Measurements from ENCODE around the gene AQP7. TPM values are rescaled to one million over a fixed set of nuclear protein-coding genes. Genes with fewer than 3 reads are reported as not detected.
"Not testable (repeated sequence)": the region's sequence is repeated elsewhere in the genome, so short reads cannot be mapped to it uniquely, and the experiment has no call there.

The AQP7 gene
- total RNA-seq, 1 experiment from 2014 or later, result 0.32 TPM

GRCh38 chr9:33438926-33439680 is 36.7 kb upstream of the AQP7 start:
- no peak overlapping the region for H3K27ac ChIP-seq

GRCh38 chr9:33437898-33438297 is 35.5 kb upstream of the AQP7 start:
- DNase-seq, result no peak
- H3K27me3 ChIP-seq, result no peaks in the 10 kb centered on the region

More at GRCh38 chr9:33438926-33439680, 36.7 kb upstream of the AQP7 start:
- Histone ChIP-seq H3K9me3 (replicated peaks) (no peaks in the 10 kb centered on the region), H3K36me3 (no peaks in the 10 kb centered on the region), H3K4me1 (peaks cover 11% of the 10 kb centered on the region), H3K27me3 (no peaks in the 10 kb centered on the region), H3K4me3 (no peak overlapping the region)
- no peak for DNase-seq

GRCh38 chr9:33437205-33437604 is 34.8 kb upstream of the AQP7 start:
- no peak overlapping the region for H3K4me3 ChIP-seq

More at GRCh38 chr9:33437898-33438297, 35.5 kb upstream of the AQP7 start:
- no peaks in the 10 kb centered on the region for H3K9me3 ChIP-seq (replicated peaks)
- H3K36me3 ChIP-seq, result no peaks in the 10 kb centered on the region
- peaks cover 11% of the 10 kb centered on the region for H3K4me1 ChIP-seq
- H3K27ac ChIP-seq, result no peak overlapping the region
- no peak overlapping the region for H3K4me3 ChIP-seq

GRCh38 chr9:33436445-33436844 is 34.1 kb upstream of the AQP7 start:
- Histone ChIP-seq H3K36me3 (no peaks in the 10 kb centered on the region), H3K9me3 (replicated peaks) (no peaks in the 10 kb centered on the region), H3K27me3 (no peaks in the 10 kb centered on the region), H3K27ac (no peak overlapping the region), H3K4me3 (no peak overlapping the region), H3K4me1 (peaks cover 11% of the 10 kb centered on the region)
- peak in 1 of 2 experiments; percentile 30 for DNase-seq

More at GRCh38 chr9:33437205-33437604, 34.8 kb upstream of the AQP7 start:
- no peak for DNase-seq
- Histone ChIP-seq H3K36me3 (no peaks in the 10 kb centered on the region), H3K27ac (no peak overlapping the region), H3K27me3 (no peaks in the 10 kb centered on the region), H3K9me3 (replicated peaks) (no peaks in the 10 kb centered on the region), H3K4me1 (peaks cover 11% of the 10 kb centered on the region)

GRCh38 chr9:33435821-33436277 is 33.5 kb upstream of the AQP7 start:
- peak; percentile 30 to 55 for DNase-seq
- Histone ChIP-seq H3K27ac (no peak overlapping the region), H3K36me3 (no peaks in the 10 kb centered on the region)

GRCh38 chr9:33434317-33435105 is 32.1 kb upstream of the AQP7 start:
- H3K9me3 ChIP-seq (replicated peaks), result no peaks in the 10 kb centered on the region
- H3K27ac ChIP-seq, result no peak overlapping the region
- H3K27me3 ChIP-seq, result no peaks in the 10 kb centered on the region
- DNase-seq, result no peak
- no peaks in the 10 kb centered on the region for H3K36me3 ChIP-seq
- H3K4me3 ChIP-seq, result no peak overlapping the region
- peaks cover 11% of the 10 kb centered on the region for H3K4me1 ChIP-seq

More at GRCh38 chr9:33435821-33436277, 33.5 kb upstream of the AQP7 start:
- no peaks in the 10 kb centered on the region for H3K9me3 ChIP-seq (replicated peaks)
- no peaks in the 10 kb centered on the region for H3K27me3 ChIP-seq
- H3K4me3 ChIP-seq, result no peak overlapping the region
- peaks cover 11% of the 10 kb centered on the region for H3K4me1 ChIP-seq

- H3K4me1 ChIP-seq, result peaks cover 11% of the 10 kb centered on the region
- H3K27ac ChIP-seq, result no peak overlapping the region
- H3K4me3 ChIP-seq, result no peak overlapping the region
- H3K9me3 ChIP-seq (replicated peaks), result no peaks in the 10 kb centered on the region
- no peak for DNase-seq
- H3K36me3 ChIP-seq, result no peaks in the 10 kb centered on the region
- no peaks in the 10 kb centered on the region for H3K27me3 ChIP-seq
Measured at GRCh38 chr9:33433871-33434270, 31.5 kb upstream of the AQP7 start.

GRCh38 chr9:33431420-33431819 is 29.1 kb upstream of the AQP7 start:
- Histone ChIP-seq H3K36me3 (no peaks in the 10 kb centered on the region), H3K27ac (no peak overlapping the region), H3K4me1 (peaks cover 10% of the 10 kb centered on the region), H3K27me3 (no peaks in the 10 kb centered on the region), H3K4me3 (no peak overlapping the region), H3K9me3 (replicated peaks) (no peaks in the 10 kb centered on the region)
- no peak for DNase-seq

- Histone ChIP-seq H3K9me3 (replicated peaks) (no peaks in the 10 kb centered on the region), H3K27ac (no peak overlapping the region), H3K4me3 (no peak overlapping the region), H3K4me1 (peaks cover 7% of the 10 kb centered on the region; the same call in 1 of the 2 replicates), H3K36me3 (no peaks in the 10 kb centered on the region), H3K27me3 (no peaks in the 10 kb centered on the region)
- no peak for DNase-seq
Measured at GRCh38 chr9:33430942-33431341, 28.6 kb upstream of the AQP7 start.

GRCh38 chr9:33429256-33429985 is 27.1 kb upstream of the AQP7 start:
- no peak overlapping the region for H3K4me3 ChIP-seq
- H3K27me3 ChIP-seq, result no peaks in the 10 kb centered on the region
- no peaks in the 10 kb centered on the region; the same call in 1 of the 2 replicates for H3K4me1 ChIP-seq
- no peaks in the 10 kb centered on the region for H3K36me3 ChIP-seq
- no peaks in the 10 kb centered on the region for H3K9me3 ChIP-seq (replicated peaks)
- H3K27ac ChIP-seq, result no peak overlapping the region
- no peak for DNase-seq

- DNase-seq, result no peak
- H3K27ac ChIP-seq, result no peak overlapping the region
- no peaks in the 10 kb centered on the region for H3K27me3 ChIP-seq
- H3K9me3 ChIP-seq (replicated peaks), result no peaks in the 10 kb centered on the region
- no peaks in the 10 kb centered on the region for H3K36me3 ChIP-seq
- H3K4me3 ChIP-seq, result no peak overlapping the region
- H3K4me1 ChIP-seq, result no peaks in the 10 kb centered on the region
Measured at GRCh38 chr9:33426843-33427293, 24.5 kb upstream of the AQP7 start.

GRCh38 chr9:33425128-33425533 is 22.8 kb upstream of the AQP7 start:
- Histone ChIP-seq H3K4me3 (no peak overlapping the region), H3K36me3 (no peaks in the 10 kb centered on the region), H3K27me3 (no peaks in the 10 kb centered on the region), H3K27ac (no peak overlapping the region), H3K9me3 (replicated peaks) (no peaks in the 10 kb centered on the region), H3K4me1 (no peaks in the 10 kb centered on the region)
- no peak for DNase-seq

GRCh38 chr9:33424492-33424891 is 22.1 kb upstream of the AQP7 start:
- not testable (repeated sequence) for H3K27me3 ChIP-seq; H3K36me3 ChIP-seq; H3K27ac ChIP-seq; DNase-seq; H3K4me3 ChIP-seq; H3K4me1 ChIP-seq; H3K9me3 ChIP-seq (replicated peaks)

GRCh38 chr9:33424043-33424442 is 21.7 kb upstream of the AQP7 start:
- not testable (repeated sequence) for H3K27ac ChIP-seq; DNase-seq; H3K27me3 ChIP-seq; H3K36me3 ChIP-seq; H3K9me3 ChIP-seq (replicated peaks); H3K4me3 ChIP-seq; H3K4me1 ChIP-seq

Measured in SJCRH30 (cell line).